LHCN-M2 (cell line): ENCODE data around the gene PTAR1. TPM values are rescaled to one million over a fixed set of nuclear protein-coding genes. Genes with fewer than 3 reads are reported as not detected.
A peak's percentile ranks its signal among the peaks of the same experiment; 100 is the strongest.
"Not testable (repeated sequence)": the region's sequence is repeated elsewhere in the genome, so short reads cannot be mapped to it uniquely, and the experiment has no call there.

Source experiments
- DNase-seq: peaks from one replicate; pipeline ENCODE4 v3.0.0-alpha.2; 2012; ENCODE audit warnings: low read depth
- polyA plus RNA-seq: library from polyadenylated mRNA; unstranded; fragments of >200 nt; gene quantifications from one replicate; pipeline ENCODE4 v1.2.1, GENCODE V29; 2012; ENCODE audit warnings: missing spikeins
- total RNA-seq: library from RNA; depleted of rRNA; stranded (reverse); fragments of >200 nt; gene quantifications from 2 replicates; pipeline ENCODE4 v1.2.3, GENCODE V29; 2014; rRNA removed

The PTAR1 gene
- 47.8 and 64.6 TPM in 2 replicates for total RNA-seq
- polyA plus RNA-seq, result 6.6 TPM

GRCh38 chr9:69759421-69760277 is at the start of gene PTAR1:
Gene PTAR1, minus strand, starts transcription at chr9:69760011. Its CDS starts 73 bp downstream, at chr9:69759938.
- peak; percentile 86 for DNase-seq

GRCh38 chr9:69809304-69809863 is 49.6 kb upstream of the PTAR1 start:
- DNase-seq, result peak; percentile 36

GRCh38 chr9:69806627-69807026 is 46.8 kb upstream of the PTAR1 start:
- no peak for DNase-seq

- no peak for DNase-seq
Observed at GRCh38 chr9:69805962-69806515, 46.2 kb upstream of the PTAR1 start.

GRCh38 chr9:69801989-69802388 is 42.2 kb upstream of the PTAR1 start:
- peak; percentile 68 for DNase-seq

GRCh38 chr9:69800027-69800426 is 40.2 kb upstream of the PTAR1 start:
- DNase-seq, result not testable (repeated sequence)

- not testable (repeated sequence) for DNase-seq
Observed at GRCh38 chr9:69799521-69799920, 39.7 kb upstream of the PTAR1 start.

GRCh38 chr9:69798744-69799143 is 38.9 kb upstream of the PTAR1 start:
- peak; percentile 40 for DNase-seq

- DNase-seq, result no peak
Observed at GRCh38 chr9:69797675-69798074, 37.9 kb upstream of the PTAR1 start.

GRCh38 chr9:69794356-69794755 is 34.5 kb upstream of the PTAR1 start:
- no peak for DNase-seq

- peak; percentile 89 for DNase-seq
Observed at GRCh38 chr9:69785757-69786156, 25.9 kb upstream of the PTAR1 start.

- no peak for DNase-seq
Observed at GRCh38 chr9:69773258-69773657, 13.4 kb upstream of the PTAR1 start.

GRCh38 chr9:69771775-69772418 is 12.1 kb upstream of the PTAR1 start:
- DNase-seq, result peak; percentile 78

- DNase-seq, result peak; percentile 80
Observed at GRCh38 chr9:69768716-69769115, 8.9 kb upstream of the PTAR1 start.

GRCh38 chr9:69768101-69768500 is 8.3 kb upstream of the PTAR1 start:
- DNase-seq, result no peak

GRCh38 chr9:69763862-69764261 is 4.1 kb upstream of the PTAR1 start:
- not testable (repeated sequence) for DNase-seq

GRCh38 chr9:69762527-69762926 is 2.7 kb upstream of the PTAR1 start:
- peak; percentile 21 for DNase-seq

- no peak for DNase-seq
Observed at GRCh38 chr9:69760278-69760610, 433 bp upstream of the PTAR1 start.

- peak; percentile 14 for DNase-seq
Observed at GRCh38 chr9:69759021-69759420, 790 bp downstream of the PTAR1 start.

GRCh38 chr9:69757996-69758675 is 1.7 kb downstream of the PTAR1 start:
- DNase-seq, result peak; percentile 22

GRCh38 chr9:69755205-69755604 is 4.6 kb downstream of the PTAR1 start:
- no peak for DNase-seq

GRCh38 chr9:69753830-69754229 is 6.0 kb downstream of the PTAR1 start:
- DNase-seq, result no peak
